WTC11 (cell line): ENCODE results near the gene PTGES3L.

Experiments used
- ETV6 ChIP-seq: sonication (generic); formaldehyde crosslinking; IDR thresholded peaks from 2 replicates; pipeline ENCODE4 v1.8.1; 2022; ENCODE audit warnings: mild to moderate bottlenecking, missing genetic modification reagents
- STAT6 ChIP-seq: sonication (generic); formaldehyde crosslinking; conservative IDR thresholded peaks from 2 replicates; pipeline ENCODE4 v1.8.1; 2023; ENCODE audit warnings: mild to moderate bottlenecking, low read depth, missing genetic modification reagents, moderate library complexity
- TF ChIP-seq, protein P1 (sequence below): fragments of 200-600 bp; IDR thresholded peaks from 2 replicates; pipeline ENCODE4 v1.8.0; 2022; ENCODE audit warnings: antibody characterized with exemption

DNA sequence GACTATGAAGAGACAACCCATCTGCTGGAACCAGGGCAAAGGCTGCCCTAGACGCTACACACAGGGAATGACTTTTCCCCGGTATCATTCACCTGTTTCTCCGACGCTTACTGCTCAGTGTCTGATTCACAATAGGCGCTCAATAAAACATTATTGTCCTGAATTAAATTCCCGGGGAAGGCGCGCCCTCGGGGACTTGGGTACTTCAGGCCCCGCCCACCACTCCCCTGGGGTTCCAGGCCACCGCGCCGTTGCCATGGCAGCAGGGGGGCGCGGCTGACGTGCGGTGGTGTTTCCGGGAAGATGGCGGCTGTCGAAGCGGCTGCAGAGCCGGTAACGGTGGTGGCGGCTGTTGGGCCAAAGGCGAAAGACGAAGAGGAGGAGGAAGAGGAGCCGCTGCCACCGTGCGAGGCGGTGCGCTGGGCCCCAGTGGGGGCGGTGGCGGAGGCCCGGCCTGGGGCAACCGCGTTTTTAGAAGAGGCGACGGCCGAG is 440 bp upstream of the PTGES3L start, which contains the start of gene RUNDC1:
- no peak for TF ChIP-seq STAT6 (CRISPR knock-in tag)
- TF ChIP-seq, protein P1, sequence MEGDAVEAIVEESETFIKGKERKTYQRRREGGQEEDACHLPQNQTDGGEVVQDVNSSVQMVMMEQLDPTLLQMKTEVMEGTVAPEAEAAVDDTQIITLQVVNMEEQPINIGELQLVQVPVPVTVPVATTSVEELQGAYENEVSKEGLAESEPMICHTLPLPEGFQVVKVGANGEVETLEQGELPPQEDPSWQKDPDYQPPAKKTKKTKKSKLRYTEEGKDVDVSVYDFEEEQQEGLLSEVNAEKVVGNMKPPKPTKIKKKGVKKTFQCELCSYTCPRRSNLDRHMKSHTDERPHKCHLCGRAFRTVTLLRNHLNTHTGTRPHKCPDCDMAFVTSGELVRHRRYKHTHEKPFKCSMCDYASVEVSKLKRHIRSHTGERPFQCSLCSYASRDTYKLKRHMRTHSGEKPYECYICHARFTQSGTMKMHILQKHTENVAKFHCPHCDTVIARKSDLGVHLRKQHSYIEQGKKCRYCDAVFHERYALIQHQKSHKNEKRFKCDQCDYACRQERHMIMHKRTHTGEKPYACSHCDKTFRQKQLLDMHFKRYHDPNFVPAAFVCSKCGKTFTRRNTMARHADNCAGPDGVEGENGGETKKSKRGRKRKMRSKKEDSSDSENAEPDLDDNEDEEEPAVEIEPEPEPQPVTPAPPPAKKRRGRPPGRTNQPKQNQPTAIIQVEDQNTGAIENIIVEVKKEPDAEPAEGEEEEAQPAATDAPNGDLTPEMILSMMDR = no peak
- TF ChIP-seq ETV6 = no peak
